Endodermal cell (in vitro differentiated cells): ENCODE measurements around the gene TTC28. TPM values are rescaled to one million over a fixed set of nuclear protein-coding genes. Genes with fewer than 3 reads are reported as not detected.

Experiments used
- DNase-seq: peaks from one replicate; pipeline ENCODE4 v3.0.0-alpha.2; 2017
- H3K27ac ChIP-seq: 2 replicates; pipeline ENCODE4 v1.5.1; 2013; ENCODE audit warnings: mild to moderate bottlenecking, low read depth, low read length, moderate library complexity
- H3K27me3 ChIP-seq: 2 replicates; pipeline ENCODE4 v1.6.1; 2013; ENCODE audit warnings: mild to moderate bottlenecking, low read length, moderate library complexity; ENCODE audit not compliant: insufficient read depth, control insufficient read depth, poor library complexity, severe bottlenecking
- H3K36me3 ChIP-seq: 2 replicates; pipeline ENCODE4 v1.7.0; 2013; ENCODE audit warnings: mild to moderate bottlenecking, low read length, moderate library complexity; ENCODE audit not compliant: control insufficient read depth, insufficient read depth
- H3K4me1 ChIP-seq: one replicate; pipeline ENCODE4 v1.7.0; 2013; ENCODE audit warnings: low read length; ENCODE audit not compliant: control insufficient read depth, insufficient read depth
- H3K4me3 ChIP-seq: 2 replicates; pipeline ENCODE4 v1.5.1; 2013; ENCODE audit warnings: mild to moderate bottlenecking, low read length, moderate library complexity
- H3K9ac ChIP-seq: 2 replicates; pipeline ENCODE4 v1.6.1; 2013; ENCODE audit warnings: mild to moderate bottlenecking, low read length, moderate library complexity; ENCODE audit not compliant: poor library complexity, severe bottlenecking; ENCODE audit errors: extremely low read depth
- H3K9me3 ChIP-seq: 2 replicates; pipeline ENCODE4 v1.6.1; 2013; ENCODE audit warnings: mild to moderate bottlenecking, low read length, moderate library complexity; ENCODE audit not compliant: control insufficient read depth
- H3K27ac Mint-ChIP-seq: 2 replicates; pipeline ENCODE4 v1.8.0; 2020; ENCODE audit warnings: mixed read lengths
- H3K27me3 Mint-ChIP-seq: 2 replicates; pipeline ENCODE4 v1.8.0; 2021; ENCODE audit warnings: mild to moderate bottlenecking, mixed read lengths; ENCODE audit not compliant: insufficient read depth
- H3K36me3 Mint-ChIP-seq: 2 replicates; pipeline ENCODE4 v1.8.0; 2020; ENCODE audit warnings: low read depth, mixed read lengths
- H3K4me1 Mint-ChIP-seq: 2 replicates; pipeline ENCODE4 v1.8.0; 2020; ENCODE audit warnings: mixed read lengths
- H3K4me3 Mint-ChIP-seq: 2 replicates; pipeline ENCODE4 v1.8.0; 2020; ENCODE audit warnings: mild to moderate bottlenecking, moderate library complexity, mixed read lengths
- H3K9me3 Mint-ChIP-seq: 2 replicates; pipeline ENCODE4 v1.8.0; 2020; ENCODE audit warnings: mild to moderate bottlenecking, mixed read lengths
- WGBS, 2 experiments: methylation state at CpG; one replicate each; pipeline versions ENCODE4 v1.1.5 to v1.1.7; 2013; ENCODE audit warnings: missing lambda C conversion rate in 2 of 2, mixed read lengths in 1 of 2; ENCODE audit not compliant: insufficient coverage in 1 of 2, insufficient read length in 1 of 2; 5-methylcytosine and 5-hydroxymethylcytosine counted together
- total RNA-seq, 2 donors: library from RNA; stranded (reverse); fragmentation: NEBNext Ultra II Directional in 1 of 2; extraction: Animal tissue kit (Norgen Biotek cat#: 25700) in 1 of 2; gene quantifications; 2 replicates in 1 of 2; 3 replicates in 1 of 2; pipeline ENCODE4 v1.2.1, GENCODE V29; 2021
- TF ChIP-seq, protein P1 (sequence below): fragments of 200-600 bp; sonication (generic); conservative IDR thresholded peaks from 2 replicates; pipeline ENCODE4 v1.5.0; 2021; ENCODE audit warnings: antibody characterized with exemption, mild to moderate bottlenecking

The TTC28 gene
- total RNA-seq, 2 donors from 2014 or later = 28.6 to 34.0 TPM

DNA sequence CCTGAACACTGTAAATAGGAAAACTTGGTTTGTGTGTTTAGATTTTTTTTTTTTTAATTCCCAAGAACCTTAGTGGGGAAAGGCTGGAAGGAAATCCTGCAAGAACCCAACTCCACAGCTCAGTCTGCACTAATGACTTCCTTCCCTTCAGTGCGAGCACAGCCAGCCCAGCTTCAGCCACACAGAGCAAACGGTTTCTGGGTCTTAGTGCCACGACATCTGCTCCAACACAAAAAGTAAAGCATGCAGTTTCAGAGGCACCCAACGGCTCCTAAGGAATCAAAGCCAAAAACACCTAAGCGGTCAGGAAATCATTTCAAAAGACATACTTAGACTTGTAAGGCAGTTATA, 236.1 kb downstream of the TTC28 start:
- H3K27ac ChIP-seq = no peak overlapping the region
- H3K27me3 Mint-ChIP-seq = no peaks in the 10 kb centered on the region
- peak overlapping the region; percentile 68 for H3K9ac ChIP-seq
- peak; percentile 87 for DNase-seq
- H3K36me3 Mint-ChIP-seq = no peaks in the 10 kb centered on the region
- peaks cover 8% of the 10 kb centered on the region for H3K4me1 ChIP-seq
- H3K4me1 Mint-ChIP-seq = peaks cover 24% of the 10 kb centered on the region
- peak overlapping the region; percentile 86 for H3K27ac Mint-ChIP-seq
- H3K9me3 ChIP-seq = no peaks in the 10 kb centered on the region
- peak overlapping the region; percentile 80 for H3K4me3 Mint-ChIP-seq
- TF ChIP-seq, protein P1, sequence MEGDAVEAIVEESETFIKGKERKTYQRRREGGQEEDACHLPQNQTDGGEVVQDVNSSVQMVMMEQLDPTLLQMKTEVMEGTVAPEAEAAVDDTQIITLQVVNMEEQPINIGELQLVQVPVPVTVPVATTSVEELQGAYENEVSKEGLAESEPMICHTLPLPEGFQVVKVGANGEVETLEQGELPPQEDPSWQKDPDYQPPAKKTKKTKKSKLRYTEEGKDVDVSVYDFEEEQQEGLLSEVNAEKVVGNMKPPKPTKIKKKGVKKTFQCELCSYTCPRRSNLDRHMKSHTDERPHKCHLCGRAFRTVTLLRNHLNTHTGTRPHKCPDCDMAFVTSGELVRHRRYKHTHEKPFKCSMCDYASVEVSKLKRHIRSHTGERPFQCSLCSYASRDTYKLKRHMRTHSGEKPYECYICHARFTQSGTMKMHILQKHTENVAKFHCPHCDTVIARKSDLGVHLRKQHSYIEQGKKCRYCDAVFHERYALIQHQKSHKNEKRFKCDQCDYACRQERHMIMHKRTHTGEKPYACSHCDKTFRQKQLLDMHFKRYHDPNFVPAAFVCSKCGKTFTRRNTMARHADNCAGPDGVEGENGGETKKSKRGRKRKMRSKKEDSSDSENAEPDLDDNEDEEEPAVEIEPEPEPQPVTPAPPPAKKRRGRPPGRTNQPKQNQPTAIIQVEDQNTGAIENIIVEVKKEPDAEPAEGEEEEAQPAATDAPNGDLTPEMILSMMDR = no peak
- no peaks in the 10 kb centered on the region for H3K9me3 Mint-ChIP-seq
- no peaks in the 10 kb centered on the region for H3K36me3 ChIP-seq
- H3K27me3 ChIP-seq = no peaks in the 10 kb centered on the region
- WGBS, 2 experiments = 4% methylated on average over 5 of the region's 5 CpGs; no CpG with 5 or more reads in 1 of the 2 experiments
- peak overlapping the region; percentile 91 for H3K4me3 ChIP-seq

DNA sequence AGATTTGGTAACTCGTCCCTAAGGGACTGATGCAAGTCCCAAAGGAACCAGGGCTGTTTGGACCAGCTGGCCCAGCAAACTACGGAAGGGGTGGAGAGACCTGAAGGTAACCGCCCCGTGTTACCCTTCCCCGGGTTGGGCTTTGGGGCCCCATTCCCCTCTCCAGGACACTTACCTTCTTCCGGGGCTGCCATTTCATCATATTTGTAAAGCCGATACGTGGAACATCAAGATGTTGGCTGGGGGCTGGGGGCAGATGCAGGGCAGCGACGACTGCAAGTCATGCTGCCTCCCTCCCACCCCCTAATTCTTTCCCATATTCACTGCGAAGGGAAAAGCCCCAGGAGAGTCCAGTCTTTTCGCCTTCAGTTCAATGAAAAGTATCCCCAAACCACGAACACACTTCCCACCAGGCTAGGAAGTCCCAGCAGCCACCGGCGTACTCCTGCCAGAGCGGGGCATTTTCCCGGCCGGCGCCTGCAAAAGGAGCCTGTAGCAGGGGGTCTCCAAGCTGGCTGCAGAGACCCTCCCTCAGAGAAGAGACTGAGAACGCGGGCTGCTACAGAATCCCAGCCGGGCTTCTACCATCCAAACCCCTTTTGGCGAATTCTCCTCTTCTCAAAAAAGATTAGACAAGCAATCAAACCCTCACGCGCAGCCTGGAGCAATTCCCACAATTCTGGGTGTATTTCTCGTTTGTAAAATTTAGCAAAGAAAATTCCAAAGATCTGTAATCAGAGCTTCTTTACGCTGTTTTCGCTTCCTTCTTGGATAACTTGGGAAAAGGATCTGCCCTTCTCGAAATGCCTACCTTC, 236.7 kb downstream of the TTC28 start:
- WGBS, 2 experiments = 2 to 4% methylated on average over 10 to 29 of the region's 29 CpGs
- no peaks in the 10 kb centered on the region for H3K9me3 ChIP-seq

DNA sequence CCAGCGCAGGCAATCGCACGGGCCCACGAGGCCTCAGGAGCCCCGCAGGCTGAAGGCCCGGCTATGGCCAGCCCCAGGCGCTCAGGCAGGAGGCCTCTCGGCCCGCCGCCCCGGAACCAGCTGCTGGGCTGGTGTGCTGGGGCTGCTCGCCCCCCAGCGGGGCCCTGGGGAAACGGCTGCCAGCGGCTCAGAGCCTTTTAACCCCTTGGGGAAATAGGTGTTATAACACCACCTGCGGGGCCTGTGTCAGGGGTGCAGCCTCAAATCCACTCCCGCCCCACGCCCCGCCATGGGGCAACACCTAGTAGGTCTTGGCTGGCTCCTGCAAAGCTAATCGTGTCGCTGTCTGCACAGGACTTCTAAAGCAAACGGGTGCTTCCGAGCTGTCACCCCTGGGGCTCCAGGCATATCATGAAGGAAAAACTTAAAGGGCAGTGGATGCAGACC, 237.4 kb downstream of the TTC28 start:
- no peaks in the 10 kb centered on the region for H3K36me3 Mint-ChIP-seq
- Histone ChIP-seq H3K27ac (no peak overlapping the region), H3K4me1 (peaks cover 8% of the 10 kb centered on the region), H3K4me3 (peak overlapping the region; percentile 91), H3K9me3 (no peaks in the 10 kb centered on the region), H3K27me3 (no peaks in the 10 kb centered on the region), H3K36me3 (no peaks in the 10 kb centered on the region), H3K9ac (peak overlapping the region; percentile 68)
- H3K4me3 Mint-ChIP-seq = peak overlapping the region; percentile 80
- peaks cover 30% of the 10 kb centered on the region for H3K4me1 Mint-ChIP-seq
- no peaks in the 10 kb centered on the region for H3K9me3 Mint-ChIP-seq
- no peaks in the 10 kb centered on the region for H3K27me3 Mint-ChIP-seq
- WGBS, 2 experiments = 3% methylated on average over 6 to 23 of the region's 23 CpGs
- peak overlapping the region; percentile 86 for H3K27ac Mint-ChIP-seq
- DNase-seq = peak; percentile 91
- TF ChIP-seq, protein P1 = peak; percentile 89

More for the DNA sequence above, 236.7 kb downstream of the TTC28 start:
- Histone ChIP-seq H3K4me1 (peaks cover 8% of the 10 kb centered on the region), H3K4me3 (peak overlapping the region; percentile 91), H3K27ac (peak overlapping the region; percentile 26), H3K27me3 (no peaks in the 10 kb centered on the region), H3K36me3 (no peaks in the 10 kb centered on the region), H3K9ac (peak overlapping the region; percentile 68)
- peak overlapping the region; percentile 80 for H3K4me3 Mint-ChIP-seq
- TF ChIP-seq, protein P1 = no peak
- H3K9me3 Mint-ChIP-seq = no peaks in the 10 kb centered on the region
- H3K4me1 Mint-ChIP-seq = peaks cover 28% of the 10 kb centered on the region
- DNase-seq = no peak
- no peaks in the 10 kb centered on the region for H3K27me3 Mint-ChIP-seq
- peak overlapping the region; percentile 86 for H3K27ac Mint-ChIP-seq
- H3K36me3 Mint-ChIP-seq = no peaks in the 10 kb centered on the region
